MCF 10A (cell line): Measurements from ENCODE around the gene MAN2B1. TPM values are rescaled to one million over a fixed set of nuclear protein-coding genes. Genes with fewer than 3 reads are reported as not detected.

Experiments
- BruUV-seq: library from RNA; stranded (reverse); fragments of 400-500 nt; replicated peaks from 2 replicates; lab custom pipeline; 2021; lab: Mats Ljungman, UMichigan
- CTCF ChIA-PET: fragments of 300-600 bp; sonication (Branson Sonifier 250); formaldehyde crosslinking; extraction: SDS; loops from one replicate; lab custom pipeline; 2021; ENCODE audit warnings: antibody characterized with exemption, inconsistent platforms; lab: Yijun Ruan, JAX
- POLR2A ChIA-PET: fragments of 300-600, 350-650 bp; sonication (Branson Sonifier 250); formaldehyde crosslinking; extraction: SDS; loops from one replicate; lab custom pipeline; 2020; ENCODE audit warnings: antibody characterized with exemption, inconsistent platforms; lab: Yijun Ruan, JAX
- DNase-seq: peaks from one replicate; pipeline ENCODE4 v3.0.0-alpha.2; 2018; ENCODE audit not compliant: unreplicated experiment
- H3K27ac Mint-ChIP-seq: one replicate; pipeline ENCODE4 v1.8.0; 2022; ENCODE audit warnings: mild to moderate bottlenecking, low read depth, mixed read lengths; ENCODE audit not compliant: unreplicated experiment
- H3K27me3 Mint-ChIP-seq: one replicate; pipeline ENCODE4 v1.8.0; 2022; ENCODE audit warnings: mixed read lengths; ENCODE audit not compliant: insufficient read depth, unreplicated experiment
- H3K36me3 Mint-ChIP-seq: one replicate; pipeline ENCODE4 v1.8.0; 2022; ENCODE audit warnings: mild to moderate bottlenecking, moderate library complexity, mixed read lengths; ENCODE audit not compliant: insufficient read depth, unreplicated experiment
- H3K4me1 Mint-ChIP-seq: one replicate; pipeline ENCODE4 v1.8.0; 2022; ENCODE audit warnings: mixed read lengths; ENCODE audit not compliant: insufficient read depth, unreplicated experiment
- H3K4me3 Mint-ChIP-seq: one replicate; pipeline ENCODE4 v1.8.0; 2022; ENCODE audit warnings: mild to moderate bottlenecking, moderate library complexity, mixed read lengths; ENCODE audit not compliant: unreplicated experiment
- H3K9me3 Mint-ChIP-seq: one replicate; pipeline ENCODE4 v1.8.0; 2022; ENCODE audit warnings: mixed read lengths; ENCODE audit not compliant: unreplicated experiment
- intact Hi-C: fragments of 100-400 bp; cut with micrococcal nuclease; formaldehyde crosslinking; loops from 2 replicates; pipeline ENCODE4 v1.14.1; 2022
- total RNA-seq: library from RNA; stranded (reverse); gene quantifications from 2 replicates; pipeline ENCODE4 v1.2.3, GENCODE V29; 2022
- TF ChIP-seq, protein P1 (sequence below): fragments of 200-600 bp; IDR thresholded peaks from one replicate; pipeline ENCODE4 v1.8.0; 2022; ENCODE audit warnings: antibody characterized with exemption, mild to moderate bottlenecking; ENCODE audit not compliant: unreplicated experiment

Gene MAN2B1
- total RNA-seq, 1 experiment from 2014 or later = 53.8 TPM

DNA sequence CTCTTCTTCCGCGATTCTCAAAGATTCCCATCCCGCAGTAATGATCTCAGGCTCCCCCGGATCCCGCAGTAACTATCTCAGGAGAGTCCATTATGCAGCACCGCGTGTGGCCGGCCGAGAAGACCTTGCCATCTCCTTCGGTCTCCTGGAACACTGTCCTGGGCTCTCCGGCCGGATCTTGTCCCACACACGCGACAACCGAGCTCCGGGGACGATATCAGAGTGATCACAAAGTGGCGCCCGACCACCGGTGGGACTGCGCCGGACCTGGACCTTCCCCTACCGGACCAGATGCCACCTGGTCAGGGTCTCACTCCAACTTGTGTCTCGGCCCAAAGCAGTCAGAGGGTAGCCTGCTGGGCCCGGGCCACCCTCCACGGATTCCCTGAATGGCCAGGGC, 24.0 kb downstream of the MAN2B1 start:
- no peak overlapping the region for H3K27ac Mint-ChIP-seq
- BruUV-seq = no TSS peak
- peaks cover 14% of the 10 kb centered on the region for H3K36me3 Mint-ChIP-seq
- no peak overlapping the region for H3K4me3 Mint-ChIP-seq
- intact Hi-C loops = no loop called here
- ChIA-PET POLR2A (no interaction called here), CTCF (no interaction called here)
- H3K27me3 Mint-ChIP-seq = no peaks in the 10 kb centered on the region
- TF ChIP-seq, protein P1, sequence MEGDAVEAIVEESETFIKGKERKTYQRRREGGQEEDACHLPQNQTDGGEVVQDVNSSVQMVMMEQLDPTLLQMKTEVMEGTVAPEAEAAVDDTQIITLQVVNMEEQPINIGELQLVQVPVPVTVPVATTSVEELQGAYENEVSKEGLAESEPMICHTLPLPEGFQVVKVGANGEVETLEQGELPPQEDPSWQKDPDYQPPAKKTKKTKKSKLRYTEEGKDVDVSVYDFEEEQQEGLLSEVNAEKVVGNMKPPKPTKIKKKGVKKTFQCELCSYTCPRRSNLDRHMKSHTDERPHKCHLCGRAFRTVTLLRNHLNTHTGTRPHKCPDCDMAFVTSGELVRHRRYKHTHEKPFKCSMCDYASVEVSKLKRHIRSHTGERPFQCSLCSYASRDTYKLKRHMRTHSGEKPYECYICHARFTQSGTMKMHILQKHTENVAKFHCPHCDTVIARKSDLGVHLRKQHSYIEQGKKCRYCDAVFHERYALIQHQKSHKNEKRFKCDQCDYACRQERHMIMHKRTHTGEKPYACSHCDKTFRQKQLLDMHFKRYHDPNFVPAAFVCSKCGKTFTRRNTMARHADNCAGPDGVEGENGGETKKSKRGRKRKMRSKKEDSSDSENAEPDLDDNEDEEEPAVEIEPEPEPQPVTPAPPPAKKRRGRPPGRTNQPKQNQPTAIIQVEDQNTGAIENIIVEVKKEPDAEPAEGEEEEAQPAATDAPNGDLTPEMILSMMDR = no peak
- DNase-seq = no peak
- no peaks in the 10 kb centered on the region for H3K9me3 Mint-ChIP-seq
- H3K4me1 Mint-ChIP-seq = no peaks in the 10 kb centered on the region

DNA sequence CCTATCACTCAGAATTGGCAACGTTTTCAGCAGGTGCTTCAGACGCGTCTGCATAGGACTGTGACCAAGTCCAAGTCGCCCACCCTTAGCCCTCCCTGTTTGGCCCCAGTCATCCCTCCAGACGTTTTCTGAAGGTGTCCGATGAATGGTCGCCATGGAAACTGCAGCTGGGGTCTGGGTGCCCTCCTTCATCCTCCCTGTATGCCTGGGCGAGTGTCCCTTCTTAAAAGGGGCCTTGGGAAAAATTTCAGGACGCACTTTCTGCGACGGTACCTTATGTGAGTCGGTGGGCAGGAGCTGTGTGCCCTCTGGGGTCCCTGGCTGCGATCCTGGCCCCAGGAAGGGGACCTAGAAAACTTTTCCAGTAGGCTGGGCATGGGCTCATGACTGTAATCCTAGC, 25.1 kb downstream of the MAN2B1 start:
- Mint-ChIP-seq H3K27ac (no peak overlapping the region), H3K9me3 (no peaks in the 10 kb centered on the region), H3K36me3 (peaks cover 14% of the 10 kb centered on the region), H3K4me1 (no peaks in the 10 kb centered on the region), H3K4me3 (no peak overlapping the region), H3K27me3 (no peaks in the 10 kb centered on the region)
- no TSS peak for BruUV-seq
- TF ChIP-seq, protein P1 = no peak
- POLR2A ChIA-PET = interaction anchor here (0.9 kb wide), 1 partner anchor 10 kb away, joined by 3 read pairs; no protein-coding TSS in a partner anchor
- no peak for DNase-seq
- intact Hi-C loops = no loop called here
- CTCF ChIA-PET = no interaction called here

DNA sequence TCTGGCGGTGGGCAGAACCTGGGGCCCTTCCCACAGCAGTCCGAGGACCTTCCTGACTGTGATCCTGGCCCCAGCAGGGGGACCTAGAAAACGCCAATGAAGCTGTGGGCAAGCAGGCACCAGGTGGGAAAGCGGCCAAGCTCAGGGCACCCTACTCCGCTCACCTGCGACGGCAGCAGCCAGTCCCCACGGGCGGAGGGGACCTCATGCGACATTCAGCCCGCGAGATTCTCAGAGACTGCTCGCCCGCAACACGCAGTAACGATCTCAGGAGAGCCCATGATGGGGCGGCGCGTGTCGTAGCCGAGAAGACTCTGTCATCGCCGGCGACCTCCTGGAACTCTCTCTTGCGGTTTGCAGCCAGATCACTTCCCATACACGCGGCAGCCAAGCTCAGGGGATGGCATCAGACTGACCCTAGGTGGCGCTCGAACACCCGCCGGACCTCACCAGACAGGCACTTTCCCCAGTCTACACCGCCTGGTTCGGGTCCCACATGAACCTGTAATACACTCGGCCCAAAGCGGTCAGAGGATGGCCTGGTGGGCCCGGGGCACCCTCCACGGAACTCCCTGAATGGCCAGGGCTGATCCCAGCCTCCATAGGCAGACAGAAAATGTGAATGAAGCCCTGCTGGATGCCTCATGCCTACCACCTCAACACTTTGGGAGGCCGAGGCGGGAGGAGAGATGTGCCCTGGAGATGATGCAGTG, 26.5 kb downstream of the MAN2B1 start:
- intact Hi-C loops = no loop called here
- Mint-ChIP-seq H3K36me3 (peaks cover 11% of the 10 kb centered on the region), H3K4me1 (peaks cover 3% of the 10 kb centered on the region), H3K9me3 (peaks cover 5% of the 10 kb centered on the region), H3K4me3 (no peak overlapping the region), H3K27me3 (no peaks in the 10 kb centered on the region), H3K27ac (no peak overlapping the region)
- no peak for DNase-seq
- CTCF ChIA-PET = interaction anchor here (0.6 to 0.7 kb wide), 3 partner anchors 11 to 1311 kb away, joined by 3 read pairs; no protein-coding TSS in a partner anchor
- no TSS peak for BruUV-seq
- POLR2A ChIA-PET = interaction anchor here (1.5 kb wide), 1 partner anchor 29 kb away, joined by 3 read pairs; the partner anchor contains the start of genes ZNF490 and ZNF791
- TF ChIP-seq, protein P1 = no peak

- TF ChIP-seq, protein P1 = no peak
- Mint-ChIP-seq H3K27me3 (no peaks in the 10 kb centered on the region), H3K4me3 (no peak overlapping the region), H3K27ac (no peak overlapping the region), H3K36me3 (peaks cover 14% of the 10 kb centered on the region), H3K9me3 (peaks cover 8% of the 10 kb centered on the region), H3K4me1 (peaks cover 5% of the 10 kb centered on the region)
- no peak for DNase-seq
- POLR2A ChIA-PET = interaction anchor here (1.1 kb wide), 1 partner anchor 34 kb away, joined by 4 read pairs; no protein-coding TSS in a partner anchor
- intact Hi-C loops = no loop called here
- BruUV-seq = no TSS peak
- CTCF ChIA-PET = interaction anchor here (0.6 kb wide), 1 partner anchor 981 kb away, joined by 3 read pairs; no protein-coding TSS in a partner anchor
Observed at GRCh38 chr19:12638611-12639182, 27.8 kb downstream of the MAN2B1 start.
